Measurements from ENCODE around the gene CSTF3.
"Not testable (repeated sequence)": the region's sequence is repeated elsewhere in the genome, so short reads cannot be mapped to it uniquely, and the experiment has no call there.

The CSTF3 gene

GRCh38 chr11:33162831-33163230, 1.6 kb upstream of the CSTF3 start:
- DNase-seq (ENCODE audit: insufficient read length, low spot score) = no peak
- FAIRE-seq = no peak

DNA sequence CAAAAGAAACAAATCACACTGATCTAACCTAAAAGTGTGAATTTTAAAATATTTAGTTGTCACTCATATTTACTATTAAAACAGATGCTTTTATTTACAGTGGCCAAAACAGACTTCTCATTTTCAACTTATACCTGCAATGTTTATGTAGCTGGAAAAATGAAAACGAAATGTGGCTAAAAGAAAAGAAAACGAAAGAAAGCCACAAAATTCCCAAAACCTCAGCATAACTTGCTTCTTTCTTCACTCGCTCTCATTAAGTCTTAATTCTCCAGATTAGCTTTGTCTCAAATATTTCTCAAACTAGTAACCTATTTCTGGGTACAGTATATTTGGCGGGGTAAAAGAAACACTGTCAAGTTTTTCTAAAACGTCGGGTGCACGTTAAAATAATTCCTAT, 693 bp downstream of the CSTF3 start:
- FAIRE-seq (no peak), DNase-seq (ENCODE audit: insufficient read length, low spot score) (no peak)

- DNase-seq (ENCODE audit: insufficient read length, low spot score) = no peak
These were observed 1.1 kb downstream of the CSTF3 start for GRCh38 chr11:33160136-33160535.

DNA sequence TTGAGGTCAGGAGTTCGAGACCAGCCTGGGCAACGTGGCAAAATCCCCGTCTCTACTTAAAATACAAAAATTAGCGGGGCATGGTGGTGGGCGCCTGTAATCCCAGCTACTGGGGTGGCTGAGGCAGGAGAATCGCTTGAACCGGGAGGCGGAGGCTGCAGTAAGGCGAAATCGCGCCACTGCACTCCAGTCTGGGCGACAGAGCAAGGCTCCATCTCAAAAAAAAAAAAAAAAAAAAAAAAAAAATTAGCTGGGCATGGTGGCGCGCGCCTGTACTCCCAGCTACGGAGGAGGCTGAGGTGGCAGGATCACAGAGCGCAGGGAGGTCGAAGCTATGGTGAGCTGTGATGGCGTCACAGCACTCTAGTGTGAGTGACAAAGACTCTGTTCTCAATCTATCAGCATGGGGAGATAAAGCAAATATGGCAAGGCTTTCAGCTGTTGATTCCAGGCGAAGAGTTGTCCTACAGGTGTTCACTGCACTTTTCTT, 1.9 kb downstream of the CSTF3 start:
- not testable (repeated sequence) for FAIRE-seq; DNase-seq (ENCODE audit: insufficient read length, low spot score)

More at GRCh38 chr11:33160136-33160535, 1.1 kb downstream of the CSTF3 start:
- FAIRE-seq = peak; percentile 71

DNA sequence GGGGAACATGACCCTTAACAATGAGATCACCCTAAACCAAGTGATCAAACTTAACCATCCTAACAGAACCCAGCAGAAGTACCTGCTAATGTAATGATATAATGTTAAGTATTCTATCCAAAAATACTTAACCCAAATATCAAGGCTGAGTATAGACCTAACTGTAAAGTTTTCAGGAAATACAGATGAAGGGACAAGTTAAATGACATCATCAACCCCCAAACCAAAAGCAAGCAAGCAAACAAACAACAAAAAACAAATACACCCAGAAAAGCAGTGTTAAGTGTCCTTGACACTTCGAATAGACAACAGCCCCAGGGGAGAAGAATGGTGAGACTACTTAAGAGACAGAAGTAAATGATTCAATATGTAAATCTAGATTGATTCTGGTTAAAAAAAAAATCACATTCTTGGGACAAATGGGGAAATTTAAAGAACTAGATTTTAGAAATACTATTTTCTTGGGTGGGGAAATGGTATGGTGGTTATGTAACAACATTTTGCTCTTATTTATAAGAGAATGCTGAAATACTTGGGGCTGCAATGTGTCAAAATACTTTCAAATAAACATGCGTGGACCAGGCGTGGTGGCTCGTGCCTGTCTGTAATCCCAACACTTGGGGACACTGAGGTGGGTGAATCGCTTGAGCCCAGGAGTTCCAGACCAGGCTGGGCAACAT, 2.5 kb downstream of the CSTF3 start:
- FAIRE-seq = no peak
- no peak for DNase-seq (ENCODE audit: insufficient read length, low spot score)

DNA sequence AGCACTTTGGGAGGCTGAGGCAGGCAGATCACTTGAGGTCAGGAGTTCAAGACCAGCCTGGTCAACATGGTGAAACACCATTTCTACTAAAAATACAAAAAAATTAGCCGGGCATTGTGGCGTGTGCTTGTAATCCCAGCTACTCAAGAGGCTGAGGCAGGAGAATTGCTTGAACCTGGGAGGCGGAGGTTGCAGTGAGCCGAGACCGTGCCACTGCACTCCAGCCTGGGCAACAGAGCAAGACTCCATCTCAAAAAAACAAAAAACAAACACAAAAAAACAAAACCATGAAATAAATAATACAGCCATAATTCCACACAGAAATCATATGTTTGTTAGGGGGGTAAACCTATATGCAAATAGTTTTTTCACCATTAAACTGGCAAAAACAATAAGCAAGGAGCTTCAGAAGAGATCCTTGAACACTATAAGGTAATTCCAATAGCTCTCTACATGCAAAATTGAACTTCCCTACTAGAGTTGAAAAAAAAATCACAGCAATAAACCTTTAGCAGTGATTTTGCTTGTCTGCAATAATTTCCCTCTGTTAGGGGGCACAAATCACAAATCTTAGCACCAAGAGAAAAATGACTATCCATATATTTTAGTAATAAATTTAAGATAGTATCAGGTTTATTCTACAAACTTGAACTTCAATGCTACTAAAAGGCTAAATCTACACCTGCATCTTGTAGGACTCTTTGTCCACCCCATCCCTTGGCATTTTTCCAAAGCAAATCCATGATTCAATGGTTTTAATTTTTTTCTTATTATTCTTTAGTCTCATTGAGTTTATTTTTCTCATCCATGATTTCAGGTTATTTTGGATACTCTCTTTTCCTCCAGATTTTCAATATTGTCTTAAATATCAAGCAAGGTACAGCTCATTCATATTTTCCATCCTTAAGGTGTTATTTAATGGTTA, 3.9 kb downstream of the CSTF3 start:
- FAIRE-seq (no peak), DNase-seq (ENCODE audit: insufficient read length, low spot score) (no peak)

GRCh38 chr11:33151399-33151798, 9.9 kb downstream of the CSTF3 start:
- DNase-seq (ENCODE audit: insufficient read length, low spot score) = no peak

GRCh38 chr11:33147559-33147958, 13.7 kb downstream of the CSTF3 start:
- FAIRE-seq (no peak), DNase-seq (ENCODE audit: insufficient read length, low spot score) (no peak)

More at GRCh38 chr11:33151399-33151798, 9.9 kb downstream of the CSTF3 start:
- no peak for FAIRE-seq

GRCh38 chr11:33135768-33136443, 25.4 kb downstream of the CSTF3 start:
- DNase-seq (ENCODE audit: insufficient read length, low spot score) (no peak), FAIRE-seq (no peak)

- DNase-seq (ENCODE audit: insufficient read length, low spot score) (no peak), FAIRE-seq (no peak)
These were observed 26.1 kb downstream of the CSTF3 start for GRCh38 chr11:33135216-33135615.

DNA sequence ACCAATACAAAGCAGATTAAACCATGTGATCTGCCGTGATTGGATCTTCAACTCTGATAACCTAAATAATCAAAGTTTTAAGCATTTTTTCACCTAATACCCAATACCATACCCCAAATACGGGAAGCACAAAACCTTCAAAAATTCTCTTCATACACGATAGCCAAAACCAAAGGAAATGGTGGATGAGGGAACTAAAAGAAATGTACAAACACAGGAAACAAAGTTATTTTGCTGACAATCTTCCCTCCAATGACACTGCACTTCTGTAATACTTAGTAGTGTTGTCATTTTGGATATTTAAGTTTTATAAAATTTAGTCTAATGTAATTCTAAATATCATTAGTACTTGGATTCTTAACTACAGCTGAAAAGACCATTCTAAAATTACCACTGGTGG, 27.0 kb downstream of the CSTF3 start:
- DNase-seq (ENCODE audit: insufficient read length, low spot score) (no peak), FAIRE-seq (peak; percentile 39)

DNA sequence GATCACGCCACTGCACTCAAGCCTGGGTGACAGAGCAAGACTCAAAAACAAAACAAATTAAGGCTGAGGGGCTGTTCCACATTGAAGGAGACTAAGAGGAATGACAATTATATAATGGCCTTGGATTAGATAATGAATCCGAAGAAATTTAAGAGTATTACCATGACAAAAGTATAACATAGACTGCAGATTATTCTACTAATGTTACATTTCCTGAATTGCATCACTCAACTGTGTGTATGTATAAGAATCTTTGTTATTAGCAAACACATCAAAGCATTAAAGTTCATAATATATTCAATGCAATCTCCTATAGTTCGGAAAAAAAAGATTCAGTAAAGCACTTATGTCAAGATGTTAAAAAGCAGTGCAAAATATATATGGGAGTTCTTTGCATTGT, 27.5 kb downstream of the CSTF3 start:
- DNase-seq (ENCODE audit: insufficient read length, low spot score) (no peak), FAIRE-seq (no peak)

GRCh38 chr11:33132510-33132909, 28.8 kb downstream of the CSTF3 start:
- FAIRE-seq (no peak), DNase-seq (ENCODE audit: insufficient read length, low spot score) (no peak)

- DNase-seq (ENCODE audit: insufficient read length, low spot score) (no peak), FAIRE-seq (no peak)
These were observed 32.5 kb downstream of the CSTF3 start for GRCh38 chr11:33128739-33129138.

DNA sequence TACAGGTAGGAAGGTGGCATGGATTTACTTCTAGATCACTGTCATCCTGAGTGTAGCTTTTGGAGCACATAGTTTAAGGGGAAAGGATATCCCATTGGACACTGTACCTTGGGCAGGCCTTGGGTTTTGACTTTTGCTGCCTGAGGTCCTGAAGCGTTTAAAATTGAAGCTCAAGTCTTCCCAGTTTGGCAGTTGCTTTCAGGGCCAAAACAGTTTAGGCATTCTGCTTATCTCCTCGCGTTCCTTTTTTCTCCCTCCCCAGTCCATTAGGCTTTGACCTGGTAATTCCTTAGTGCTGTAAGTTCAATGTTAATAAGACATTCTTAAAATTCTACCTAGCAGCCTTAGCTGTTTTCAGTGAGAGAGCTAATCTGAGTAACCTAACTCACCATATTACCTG, 35.7 kb downstream of the CSTF3 start:
- FAIRE-seq = no peak
- DNase-seq (ENCODE audit: insufficient read length, low spot score) = no peak

DNA sequence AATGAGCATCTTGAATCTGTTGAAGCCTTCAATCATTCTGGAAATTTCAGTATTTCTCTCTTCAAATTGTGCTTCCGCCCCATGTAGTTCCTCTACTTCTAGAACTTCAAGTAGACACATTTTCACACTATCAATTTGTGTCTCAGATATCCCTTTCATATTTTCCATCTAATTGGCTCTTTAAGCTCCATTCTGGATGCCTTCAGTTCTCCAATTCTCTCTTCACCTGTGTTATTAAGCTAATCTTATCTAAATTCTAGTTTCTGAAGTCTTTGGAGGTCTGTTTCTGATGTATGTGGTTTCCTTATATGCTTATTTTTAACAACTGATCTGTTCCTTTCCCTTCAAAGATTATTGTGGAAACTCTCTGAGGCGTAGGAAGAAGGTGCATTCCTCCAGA, 36.3 kb downstream of the CSTF3 start:
- FAIRE-seq (no peak), DNase-seq (ENCODE audit: insufficient read length, low spot score) (no peak)

GRCh38 chr11:33122696-33123095, 38.6 kb downstream of the CSTF3 start:
- not testable (repeated sequence) for DNase-seq (ENCODE audit: insufficient read length, low spot score); FAIRE-seq

DNA sequence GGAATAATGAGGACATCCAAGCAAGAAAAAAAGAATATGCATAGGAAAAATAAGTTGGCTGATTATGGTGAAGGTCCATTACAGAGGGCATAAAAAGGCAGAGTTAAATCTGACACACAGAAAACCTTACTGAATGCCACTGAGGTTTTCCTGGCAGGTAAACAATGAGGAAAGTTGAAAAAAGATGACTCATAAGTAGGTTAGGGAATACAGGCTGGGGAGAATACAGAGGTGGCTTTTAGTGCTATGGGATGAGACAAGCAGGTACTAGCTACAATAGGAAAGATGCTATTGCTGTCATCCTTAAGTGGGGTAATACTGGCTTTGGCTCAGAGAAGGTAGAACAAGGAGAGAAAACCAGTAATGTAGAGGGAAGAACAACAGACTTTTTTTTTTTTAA, 44.7 kb downstream of the CSTF3 start:
- DNase-seq (ENCODE audit: insufficient read length, low spot score) (no peak), FAIRE-seq (peak; percentile 4)

DNA sequence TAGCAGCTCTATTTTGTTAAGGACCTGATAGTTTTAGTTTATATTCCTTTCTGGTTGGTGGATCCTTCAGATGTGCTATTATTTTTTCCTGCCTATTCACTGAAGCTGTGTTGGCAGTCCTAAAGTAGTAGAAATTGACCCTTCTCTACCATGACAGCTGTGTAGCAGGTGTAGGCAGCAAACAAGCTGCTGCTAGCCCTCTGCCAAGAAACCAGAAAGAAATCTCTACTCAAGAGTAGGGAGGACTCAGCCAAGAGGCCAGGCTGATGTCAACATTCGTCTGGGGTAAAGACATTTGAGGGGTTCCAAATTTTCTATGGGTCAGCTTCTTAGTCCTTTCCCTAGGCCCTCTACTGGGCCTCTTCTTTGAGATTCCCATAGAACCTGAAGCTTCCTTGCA, 51.2 kb downstream of the CSTF3 start:
- DNase-seq (ENCODE audit: insufficient read length, low spot score) (no peak), FAIRE-seq (peak; percentile 4)

DNA sequence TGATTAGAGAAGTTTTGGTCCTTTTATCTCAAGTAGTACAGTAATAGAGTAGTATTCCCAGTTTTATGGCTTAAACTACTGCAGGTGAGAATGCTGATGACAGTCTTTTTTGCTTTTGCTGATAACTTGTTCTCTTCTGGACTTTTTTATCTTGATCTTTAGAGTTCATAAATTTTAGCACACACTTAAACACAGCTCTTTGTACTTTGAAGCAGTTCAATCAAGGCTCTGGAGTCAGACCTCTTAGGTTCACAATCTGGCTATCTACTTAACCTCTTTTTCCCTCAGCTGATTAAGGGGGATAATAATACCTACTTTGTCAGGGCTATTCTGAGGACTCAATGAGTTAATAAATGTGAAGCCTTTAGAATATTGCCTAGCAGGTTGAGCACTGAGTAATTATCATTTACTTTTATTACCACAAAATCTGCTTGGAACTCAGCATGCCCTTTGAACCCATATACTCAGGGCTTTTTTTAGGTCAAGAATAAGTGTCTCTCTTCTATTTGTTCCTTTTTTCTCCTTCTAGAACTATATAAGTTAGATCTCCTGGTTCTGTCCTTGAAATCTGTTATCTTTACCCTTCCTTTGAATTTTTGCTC, 51.9 kb downstream of the CSTF3 start:
- no peak for DNase-seq (ENCODE audit: insufficient read length, low spot score)
- no peak for FAIRE-seq

DNA sequence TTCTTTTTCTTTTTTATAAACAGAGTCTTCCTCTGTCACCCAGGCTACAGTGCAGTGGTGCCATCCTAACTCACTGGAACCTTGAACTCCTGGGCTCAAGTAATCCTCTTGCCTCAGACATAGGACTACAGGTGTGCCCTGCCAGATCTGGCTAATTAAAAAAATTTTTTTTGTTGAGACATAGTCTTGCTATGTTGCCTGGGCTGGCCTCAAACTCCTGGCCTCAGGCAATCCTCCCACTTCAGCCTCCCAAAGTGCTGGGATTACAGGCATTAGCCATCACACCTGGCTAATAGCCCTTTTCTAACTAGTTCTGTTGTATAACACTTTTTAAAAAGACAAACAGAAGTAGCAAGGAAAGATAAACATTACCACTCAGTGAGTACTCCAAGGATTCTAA, 57.4 kb downstream of the CSTF3 start:
- no peak for FAIRE-seq
- DNase-seq (ENCODE audit: insufficient read length, low spot score) = no peak

Measured in GM19239 (cell line).